Measurements from ENCODE around the gene PDZRN3.

The PDZRN3 gene

GRCh38 chr3:73351423-73352071, 273.2 kb downstream of the PDZRN3 start:
- DNase-seq (ENCODE audit: low spot score): no peak
- TF ChIP-seq CTCF (IDR thresholded peaks at IDR 0.05; ENCODE audit: extremely low read depth, insufficient read depth, missing control alignments): no peak
- in situ Hi-C loops (cut with MboI; ENCODE audit: low pct_unique_long_range_greater_than_20kb, low sequenced_read_pairs, unreplicated experiment): no loop called here

- in situ Hi-C loops (cut with MboI; ENCODE audit: low pct_unique_long_range_greater_than_20kb, low sequenced_read_pairs, unreplicated experiment): no loop called here
- no peak for TF ChIP-seq CTCF (IDR thresholded peaks at IDR 0.05; ENCODE audit: extremely low read depth, insufficient read depth, missing control alignments)
- no peak for DNase-seq (ENCODE audit: low spot score)
These were observed 273.7 kb downstream of the PDZRN3 start for GRCh38 chr3:73350996-73351395.

GRCh38 chr3:73349657-73350056, 275.1 kb downstream of the PDZRN3 start:
- no peak for DNase-seq (ENCODE audit: low spot score)
- no peak for TF ChIP-seq CTCF (IDR thresholded peaks at IDR 0.05; ENCODE audit: extremely low read depth, insufficient read depth, missing control alignments)
- in situ Hi-C loops (cut with MboI; ENCODE audit: low pct_unique_long_range_greater_than_20kb, low sequenced_read_pairs, unreplicated experiment): no loop called here

DNA sequence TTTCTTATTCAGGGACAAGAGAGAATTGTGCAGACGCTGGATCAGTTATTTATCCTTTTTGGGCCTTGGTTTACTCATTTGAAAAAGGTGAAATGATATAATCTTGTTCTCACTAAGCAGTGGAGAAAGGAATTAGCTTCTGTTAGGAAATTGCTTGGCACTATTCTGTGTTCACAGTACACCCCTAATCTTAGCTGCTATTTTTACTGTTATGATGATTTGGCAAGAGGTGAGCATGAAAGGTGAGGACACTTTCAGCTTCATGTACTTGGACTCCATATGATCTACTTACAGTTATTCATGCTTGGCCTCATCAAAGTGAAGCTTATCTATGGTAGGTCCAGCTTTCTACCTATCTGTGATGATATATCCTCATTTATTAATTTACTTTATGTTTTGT, 282.7 kb downstream of the PDZRN3 start:
- in situ Hi-C loops (cut with MboI; ENCODE audit: low pct_unique_long_range_greater_than_20kb, low sequenced_read_pairs, unreplicated experiment): no loop called here
- DNase-seq (ENCODE audit: low spot score): no peak
- TF ChIP-seq CTCF (IDR thresholded peaks at IDR 0.05; ENCODE audit: extremely low read depth, insufficient read depth, missing control alignments): no peak

- no peak for DNase-seq (ENCODE audit: low spot score)
- in situ Hi-C loops (cut with MboI; ENCODE audit: low pct_unique_long_range_greater_than_20kb, low sequenced_read_pairs, unreplicated experiment): no loop called here
- TF ChIP-seq CTCF (IDR thresholded peaks at IDR 0.05; ENCODE audit: extremely low read depth, insufficient read depth, missing control alignments): no peak
These were observed 283.3 kb downstream of the PDZRN3 start for GRCh38 chr3:73341272-73341935.

DNA sequence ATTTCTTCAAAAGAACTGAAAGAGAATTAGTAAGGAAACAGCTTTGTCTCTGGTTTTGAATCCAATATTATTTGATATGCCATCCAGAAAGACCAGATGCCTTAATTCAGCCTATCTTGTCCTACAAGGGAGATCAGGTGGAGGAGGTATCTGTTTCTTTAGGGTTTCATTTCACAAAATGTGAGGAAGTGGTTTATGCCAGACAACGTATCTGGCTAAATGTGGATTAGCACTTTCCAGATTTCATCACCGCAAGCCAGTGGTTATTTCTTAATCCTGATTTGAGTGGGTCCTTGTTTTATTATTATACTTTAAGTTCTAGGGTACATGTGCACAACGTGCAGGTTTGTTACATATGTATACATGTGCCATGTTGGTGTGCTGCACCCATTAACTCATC, 292.2 kb downstream of the PDZRN3 start:
- TF ChIP-seq CTCF (IDR thresholded peaks at IDR 0.05; ENCODE audit: extremely low read depth, insufficient read depth, missing control alignments): no peak
- DNase-seq (ENCODE audit: low spot score): no peak
- in situ Hi-C loops (cut with MboI; ENCODE audit: low pct_unique_long_range_greater_than_20kb, low sequenced_read_pairs, unreplicated experiment): no loop called here
